Breast epithelium (tissue), 4 donors: ENCODE results near the gene SDK1. TPM values are rescaled to one million over a fixed set of nuclear protein-coding genes. Genes with fewer than 3 reads are reported as not detected.

Experiments used
- DNase-seq, 2 donors: peaks; one replicate each; pipeline ENCODE4 v3.0.0-alpha.2; 2019; ENCODE audit warnings: low spot score in 2 of 2
- H3K27ac ChIP-seq, 2 donors: fragments of 200-600 bp; sonication (generic) in 1 of 2; one replicate each; pipeline ENCODE4 v1.5.1; 2016 to 2019; ENCODE audit warnings: mild to moderate bottlenecking in 1 of 2
- H3K27me3 ChIP-seq, 2 donors: fragments of 200-600 bp; sonication (generic) in 1 of 2; one replicate each; pipeline versions ENCODE4 v1.5.1 to v1.6.0; 2017 to 2019; ENCODE audit warnings: control low read depth in 1 of 2, mild to moderate bottlenecking in 1 of 2
- H3K36me3 ChIP-seq: fragments of 200-600 bp; one replicate; pipeline ENCODE4 v1.5.1; 2019
- H3K4me1 ChIP-seq, 2 donors: fragments of 200-600 bp; sonication (generic); one replicate each; pipeline ENCODE4 v1.5.1; 2016 to 2019; ENCODE audit warnings: control low read depth in 1 of 2
- H3K4me3 ChIP-seq, 3 donors: fragments of 200-600 bp; sonication (generic); 1 replicate in 2 of 3; 2 replicates in 1 of 3; pipeline ENCODE4 v1.5.1; 2016 to 2019; ENCODE audit warnings: mild to moderate bottlenecking in 3 of 3, moderate library complexity in 2 of 3
- H3K9me3 ChIP-seq, 2 donors: fragments of 200-600 bp; sonication (generic) in 1 of 2; one replicate each; pipeline ENCODE4 v1.5.1; 2016 to 2019; ENCODE audit warnings: control low read depth in 1 of 2
- POLR2A ChIP-seq: fragments of 450-650 bp; IDR thresholded peaks from one replicate; pipeline ENCODE4 v1.6.1; 2016; ENCODE audit warnings: antibody characterized with exemption, mild to moderate bottlenecking, moderate library complexity
- POLR2AphosphoS5 ChIP-seq, 3 donors: sonication (generic); formaldehyde crosslinking; IDR thresholded peaks; one replicate each; pipeline ENCODE4 v1.6.1; 2017; ENCODE audit warnings: antibody characterized with exemption in 3 of 3
- intact Hi-C: fragments of 100-400 bp; cut with DNase I; formaldehyde crosslinking; loops from one replicate; pipeline ENCODE4 v1.15.1; 2023; ENCODE audit warnings: low total_unique reads
- total RNA-seq, 3 donors: library from RNA; depleted of rRNA; stranded (reverse); fragments of >200 nt; gene quantifications; one replicate each; pipeline ENCODE4 v1.1.0, GENCODE V29; 2016
- TF ChIP-seq, protein P1 (sequence below), 3 donors: fragments of 450-650 bp; IDR thresholded peaks; one replicate each; pipeline ENCODE4 v1.5.1; 2016 to 2017; ENCODE audit warnings: antibody characterized with exemption in 3 of 3, mild to moderate bottlenecking in 3 of 3, moderate library complexity in 3 of 3

The SDK1 gene
- total RNA-seq, 3 donors from 2014 or later = 3.7 to 18.2 (median 6.6) TPM

DNA sequence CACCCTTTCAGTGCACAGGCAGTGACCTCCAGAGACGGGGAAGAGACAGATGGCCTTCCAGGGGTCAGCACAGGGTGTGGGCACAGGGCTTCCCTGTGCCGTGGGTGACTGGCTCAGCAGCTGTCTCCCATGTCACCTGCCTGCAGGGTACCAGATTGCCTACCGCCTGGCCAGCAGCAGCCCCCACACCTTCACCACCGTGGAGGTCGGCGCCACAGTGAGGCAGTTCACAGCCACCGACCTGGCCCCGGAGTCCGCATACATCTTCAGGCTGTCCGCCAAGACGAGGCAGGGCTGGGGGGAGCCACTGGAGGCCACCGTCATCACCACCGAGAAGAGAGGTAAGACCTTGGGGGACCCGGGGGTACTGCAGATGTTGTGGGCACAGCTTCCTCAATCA is 844.5 kb downstream of the SDK1 start:
- H3K27ac ChIP-seq = no peak overlapping the region
- H3K9me3 ChIP-seq = no peaks in the 10 kb centered on the region
- no peaks in the 10 kb centered on the region for H3K27me3 ChIP-seq
- intact Hi-C loops = no loop called here
- TF ChIP-seq POLR2A (no peak), POLR2AphosphoS5 (IDR thresholded peaks at IDR 0.05) (no peak)
- TF ChIP-seq, protein P1, sequence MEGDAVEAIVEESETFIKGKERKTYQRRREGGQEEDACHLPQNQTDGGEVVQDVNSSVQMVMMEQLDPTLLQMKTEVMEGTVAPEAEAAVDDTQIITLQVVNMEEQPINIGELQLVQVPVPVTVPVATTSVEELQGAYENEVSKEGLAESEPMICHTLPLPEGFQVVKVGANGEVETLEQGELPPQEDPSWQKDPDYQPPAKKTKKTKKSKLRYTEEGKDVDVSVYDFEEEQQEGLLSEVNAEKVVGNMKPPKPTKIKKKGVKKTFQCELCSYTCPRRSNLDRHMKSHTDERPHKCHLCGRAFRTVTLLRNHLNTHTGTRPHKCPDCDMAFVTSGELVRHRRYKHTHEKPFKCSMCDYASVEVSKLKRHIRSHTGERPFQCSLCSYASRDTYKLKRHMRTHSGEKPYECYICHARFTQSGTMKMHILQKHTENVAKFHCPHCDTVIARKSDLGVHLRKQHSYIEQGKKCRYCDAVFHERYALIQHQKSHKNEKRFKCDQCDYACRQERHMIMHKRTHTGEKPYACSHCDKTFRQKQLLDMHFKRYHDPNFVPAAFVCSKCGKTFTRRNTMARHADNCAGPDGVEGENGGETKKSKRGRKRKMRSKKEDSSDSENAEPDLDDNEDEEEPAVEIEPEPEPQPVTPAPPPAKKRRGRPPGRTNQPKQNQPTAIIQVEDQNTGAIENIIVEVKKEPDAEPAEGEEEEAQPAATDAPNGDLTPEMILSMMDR (IDR thresholded peaks at IDR 0.05) = no peak
- no peaks in the 10 kb centered on the region for H3K36me3 ChIP-seq
- H3K4me3 ChIP-seq = no peak overlapping the region
- no peaks in the 10 kb centered on the region for H3K4me1 ChIP-seq
- no peak for DNase-seq

DNA sequence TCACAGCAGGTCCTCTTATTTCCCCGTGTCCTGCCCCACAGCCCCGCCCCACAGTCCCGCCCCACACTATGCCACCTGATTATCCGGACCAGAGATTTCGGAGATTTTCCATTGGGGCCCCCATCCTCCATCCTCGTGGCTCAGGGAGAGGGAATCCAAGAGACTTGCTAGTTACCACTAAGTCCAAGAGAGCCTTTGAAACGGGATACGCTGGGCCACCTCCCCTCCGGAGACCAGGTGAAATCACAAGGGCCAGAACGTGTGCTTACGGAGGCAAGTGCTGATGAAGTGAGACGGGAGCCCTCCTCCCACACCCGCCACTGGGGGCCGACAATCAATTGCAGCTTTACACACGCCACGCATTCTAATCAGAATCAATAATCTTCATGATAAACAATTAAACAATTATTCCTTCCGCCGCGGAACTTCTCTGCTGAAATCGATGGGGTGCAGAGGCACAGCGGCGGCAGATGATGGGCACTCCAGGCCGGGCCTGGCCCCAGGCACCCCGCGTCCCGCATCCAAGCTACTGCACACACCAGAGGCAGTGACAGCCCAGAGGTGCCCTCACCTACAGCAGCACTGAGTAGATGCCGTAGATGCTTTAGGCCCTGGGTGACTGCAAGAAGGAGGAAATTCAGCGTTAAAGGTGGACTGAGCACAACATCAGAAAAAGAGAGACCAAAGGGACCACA is 847.0 kb downstream of the SDK1 start:
- Histone ChIP-seq H3K9me3 (no peaks in the 10 kb centered on the region), H3K36me3 (no peaks in the 10 kb centered on the region), H3K4me3 (no peak overlapping the region), H3K4me1 (no peaks in the 10 kb centered on the region), H3K27ac (no peak overlapping the region), H3K27me3 (no peaks in the 10 kb centered on the region)
- DNase-seq = no peak
- TF ChIP-seq POLR2A (no peak), POLR2AphosphoS5 (IDR thresholded peaks at IDR 0.05) (no peak)
- TF ChIP-seq, protein P1 (IDR thresholded peaks at IDR 0.05) = no peak
- intact Hi-C loops = no loop called here

DNA sequence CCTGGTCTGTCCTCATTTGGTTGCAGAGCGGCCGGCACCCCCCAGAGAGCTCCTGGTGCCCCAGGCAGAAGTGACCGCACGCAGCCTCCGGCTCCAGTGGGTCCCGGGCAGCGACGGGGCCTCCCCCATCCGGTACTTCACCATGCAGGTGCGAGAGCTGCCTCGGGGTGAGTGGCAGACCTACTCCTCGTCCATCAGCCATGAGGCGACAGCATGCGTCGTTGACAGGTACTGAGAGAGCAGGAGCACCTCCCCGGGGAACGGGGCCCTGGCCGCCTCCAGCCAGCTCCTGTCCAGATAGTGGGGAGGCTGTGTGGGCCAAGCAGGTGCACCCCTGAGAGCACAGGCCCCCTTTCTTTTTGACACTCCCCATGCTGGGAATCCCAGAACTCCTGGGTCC is 848.2 kb downstream of the SDK1 start:
- H3K4me1 ChIP-seq = no peaks in the 10 kb centered on the region
- DNase-seq = no peak
- intact Hi-C loops = no loop called here
- no peak overlapping the region for H3K27ac ChIP-seq
- TF ChIP-seq, protein P1 (IDR thresholded peaks at IDR 0.05) = no peak
- TF ChIP-seq POLR2A (no peak), POLR2AphosphoS5 (IDR thresholded peaks at IDR 0.05) (no peak)
- no peaks in the 10 kb centered on the region for H3K9me3 ChIP-seq
- no peak overlapping the region for H3K4me3 ChIP-seq
- no peaks in the 10 kb centered on the region for H3K36me3 ChIP-seq
- no peaks in the 10 kb centered on the region for H3K27me3 ChIP-seq

DNA sequence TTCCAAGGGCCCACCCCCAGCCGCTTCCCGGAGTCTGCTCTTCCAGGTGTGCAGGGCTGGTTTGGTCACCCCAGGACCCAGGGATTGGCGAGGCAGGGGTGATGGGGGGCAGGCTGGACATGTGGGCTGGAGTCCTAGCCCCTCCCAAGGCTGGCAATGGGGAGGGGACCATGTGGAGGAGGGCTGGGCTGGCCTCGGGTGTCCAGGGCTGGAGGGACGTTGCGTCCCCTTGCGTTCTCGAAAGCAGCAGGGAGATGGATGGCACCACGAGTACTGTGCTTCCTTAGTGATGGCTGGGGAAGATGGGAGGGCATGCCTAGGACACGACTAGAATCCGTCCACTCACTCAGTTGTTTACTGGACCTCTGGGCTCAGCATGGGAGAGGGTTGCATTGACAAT is 848.6 kb downstream of the SDK1 start:
- no peak for DNase-seq
- H3K4me3 ChIP-seq = no peak overlapping the region
- no peak overlapping the region for H3K27ac ChIP-seq
- TF ChIP-seq, protein P1 (IDR thresholded peaks at IDR 0.05) = no peak
- no peak for TF ChIP-seq POLR2A
- TF ChIP-seq POLR2AphosphoS5 (IDR thresholded peaks at IDR 0.05) = no peak
- no peaks in the 10 kb centered on the region for H3K9me3 ChIP-seq
- H3K27me3 ChIP-seq = no peaks in the 10 kb centered on the region
- no peaks in the 10 kb centered on the region for H3K36me3 ChIP-seq
- intact Hi-C loops = no loop called here
- H3K4me1 ChIP-seq = no peaks in the 10 kb centered on the region

DNA sequence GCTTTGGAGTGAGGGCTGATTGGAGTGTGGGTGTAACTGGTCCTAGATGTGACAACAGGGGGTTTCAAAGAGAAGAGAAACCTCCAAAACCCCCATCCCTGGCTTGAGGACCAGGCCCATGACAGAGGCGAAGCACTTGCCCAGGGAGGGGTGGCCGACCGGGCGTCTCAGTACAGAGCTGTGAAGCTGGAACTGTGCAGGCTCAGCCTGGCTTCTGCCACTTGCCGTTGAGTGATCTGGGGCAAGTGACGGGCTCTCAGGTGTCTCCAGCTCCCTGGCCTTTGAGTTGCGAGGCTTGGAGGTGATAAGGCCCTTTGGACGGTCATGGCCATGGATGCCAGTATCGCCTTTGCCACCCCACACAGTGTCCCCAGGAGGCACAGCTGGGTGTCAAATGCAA is 849.7 kb downstream of the SDK1 start:
- no peak for DNase-seq
- intact Hi-C loops = no loop called here
- Histone ChIP-seq H3K9me3 (no peaks in the 10 kb centered on the region), H3K27ac (no peak overlapping the region), H3K4me1 (no peaks in the 10 kb centered on the region), H3K27me3 (no peaks in the 10 kb centered on the region), H3K36me3 (no peaks in the 10 kb centered on the region), H3K4me3 (no peak overlapping the region)
- TF ChIP-seq POLR2A (no peak), POLR2AphosphoS5 (IDR thresholded peaks at IDR 0.05) (no peak)
- TF ChIP-seq, protein P1 (IDR thresholded peaks at IDR 0.05) = no peak
